ENCODE results near the gene SPRR2D. TPM values are rescaled to one million over a fixed set of nuclear protein-coding genes. Genes with fewer than 3 reads are reported as not detected.

SPRR2D gene
- total RNA-seq, 1 donor = not detected

GRCh38 chr1:153032677-153033308, 8.1 kb downstream of the SPRR2D start:
- Histone ChIP-seq H4K20me1 (ENCODE audit: insufficient read depth, low read length) (no peaks in the 10 kb centered on the region), H3K36me3 (ENCODE audit: insufficient read depth, low read length) (no peaks in the 10 kb centered on the region), H3K4me1 (ENCODE audit: insufficient read depth, low read length) (no peaks in the 10 kb centered on the region), H3K9me3 (ENCODE audit: low read depth, low read length) (no peaks in the 10 kb centered on the region), H3K79me2 (ENCODE audit: insufficient read depth, low read length) (no peaks in the 10 kb centered on the region), H3K27ac (ENCODE audit: low read depth, low read length) (no peak overlapping the region), H3K27me3 (ENCODE audit: insufficient read depth, low read length) (no peaks in the 10 kb centered on the region), H2AFZ (ENCODE audit: low read length) (no peak overlapping the region), H3K4me2 (ENCODE audit: insufficient read depth, low read length) (no peak overlapping the region), H3K4me3 (ENCODE audit: insufficient read depth, low read length) (no peak overlapping the region)
- TF ChIP-seq CTCF (IDR thresholded peaks at IDR 0.05; ENCODE audit: extremely low read depth, low read depth, low read length) = peak; percentile 57
- peak; percentile 83 for DNase-seq (ENCODE audit: insufficient read length, low spot score, missing footprints)

- Histone ChIP-seq H3K9me3 (ENCODE audit: low read depth, low read length) (no peaks in the 10 kb centered on the region), H4K20me1 (ENCODE audit: insufficient read depth, low read length) (no peaks in the 10 kb centered on the region), H2AFZ (ENCODE audit: low read length) (no peak overlapping the region), H3K36me3 (ENCODE audit: insufficient read depth, low read length) (no peaks in the 10 kb centered on the region), H3K27ac (ENCODE audit: low read depth, low read length) (no peak overlapping the region), H3K4me2 (ENCODE audit: insufficient read depth, low read length) (no peak overlapping the region), H3K27me3 (ENCODE audit: insufficient read depth, low read length) (no peaks in the 10 kb centered on the region), H3K4me1 (ENCODE audit: insufficient read depth, low read length) (no peaks in the 10 kb centered on the region), H3K4me3 (ENCODE audit: insufficient read depth, low read length) (no peak overlapping the region), H3K79me2 (ENCODE audit: insufficient read depth, low read length) (no peaks in the 10 kb centered on the region)
- DNase-seq (ENCODE audit: insufficient read length, low spot score, missing footprints) = no peak
- TF ChIP-seq CTCF (IDR thresholded peaks at IDR 0.05; ENCODE audit: extremely low read depth, low read depth, low read length) = no peak
Measured at GRCh38 chr1:153032073-153032472, 8.8 kb downstream of the SPRR2D start.

- H3K4me2 ChIP-seq (ENCODE audit: insufficient read depth, low read length) = no peak within 1 kb of the TSS
- H3K4me3 ChIP-seq (ENCODE audit: insufficient read depth, low read length) = no peak within 1 kb of the TSS
- no peak within 1 kb of the TSS for H2AFZ ChIP-seq (ENCODE audit: low read length)
- H3K4me1 ChIP-seq (ENCODE audit: insufficient read depth, low read length) = no peaks in the 10 kb centered on the region
- no peak for DNase-seq (ENCODE audit: insufficient read length, low spot score, missing footprints)
- no peaks in the 10 kb centered on the region for H3K79me2 ChIP-seq (ENCODE audit: insufficient read depth, low read length)
- no peak within 1 kb of the TSS for H3K27ac ChIP-seq (ENCODE audit: low read depth, low read length)
- no peaks in the 10 kb centered on the region for H4K20me1 ChIP-seq (ENCODE audit: insufficient read depth, low read length)
- no peaks in the 10 kb centered on the region for H3K9me3 ChIP-seq (ENCODE audit: low read depth, low read length)
- no peak for TF ChIP-seq CTCF (IDR thresholded peaks at IDR 0.05; ENCODE audit: extremely low read depth, low read depth, low read length)
- H3K36me3 ChIP-seq (ENCODE audit: insufficient read depth, low read length) = no peaks in the 10 kb centered on the region
- H3K27me3 ChIP-seq (ENCODE audit: insufficient read depth, low read length) = no peaks in the 10 kb centered on the region
Measured at GRCh38 chr1:153030895-153031294, 10.0 kb downstream of the SPRR2D start, which contains the start of gene SPRR1B. Gene SPRR1B (plus strand): TSS chr1:153031203. CDS start chr1:153032346, 1,143 bp downstream.

- no peak for TF ChIP-seq CTCF (IDR thresholded peaks at IDR 0.05; ENCODE audit: extremely low read depth, low read depth, low read length)
- H3K9me3 ChIP-seq (ENCODE audit: low read depth, low read length) = no peaks in the 10 kb centered on the region
- H2AFZ ChIP-seq (ENCODE audit: low read length) = no peak overlapping the region
- H3K4me2 ChIP-seq (ENCODE audit: insufficient read depth, low read length) = no peak overlapping the region
- no peaks in the 10 kb centered on the region for H3K4me1 ChIP-seq (ENCODE audit: insufficient read depth, low read length)
- DNase-seq (ENCODE audit: insufficient read length, low spot score, missing footprints) = no peak
- no peak overlapping the region for H3K4me3 ChIP-seq (ENCODE audit: insufficient read depth, low read length)
- no peaks in the 10 kb centered on the region for H3K36me3 ChIP-seq (ENCODE audit: insufficient read depth, low read length)
- H3K27ac ChIP-seq (ENCODE audit: low read depth, low read length) = no peak overlapping the region
- no peaks in the 10 kb centered on the region for H3K79me2 ChIP-seq (ENCODE audit: insufficient read depth, low read length)
- no peaks in the 10 kb centered on the region for H4K20me1 ChIP-seq (ENCODE audit: insufficient read depth, low read length)
- no peaks in the 10 kb centered on the region for H3K27me3 ChIP-seq (ENCODE audit: insufficient read depth, low read length)
Measured at GRCh38 chr1:153028766-153029165, 12.2 kb downstream of the SPRR2D start.

Data from osteoblast (primary cell).